Keratinocyte (primary cell): ENCODE results near the gene NALCN. TPM values are rescaled to one million over a fixed set of nuclear protein-coding genes. Genes with fewer than 3 reads are reported as not detected.

Experiments used
- DNase-seq: peaks from one replicate; pipeline ENCODE4 v3.0.0-alpha.2; 2011; ENCODE audit warnings: low read depth, missing footprints, low spot score
- FAIRE-seq: peaks from 2 replicates; lab custom pipeline; 2011; peaks lifted over from hg19 to GRCh38; lab: Jason Lieb, UNC
- H2AFZ ChIP-seq: 2 replicates; pipeline ENCODE4 v1.6.0; 2012; ENCODE audit warnings: low read length, control low read depth, inconsistent platforms; ENCODE audit not compliant: control insufficient read depth
- H3K27ac ChIP-seq: 2 replicates; pipeline ENCODE4 v1.5.1; 2011; ENCODE audit warnings: low read length; ENCODE audit not compliant: control insufficient read depth, insufficient read depth
- H3K27me3 ChIP-seq: 3 replicates; pipeline ENCODE4 v1.6.0; 2011; ENCODE audit warnings: low read length; ENCODE audit not compliant: control insufficient read depth, insufficient read depth; ENCODE audit errors: extremely low read depth
- H3K36me3 ChIP-seq, 2 experiments: 2 replicates in 1 of 2; 3 replicates in 1 of 2; pipeline ENCODE4 v1.5.1; 2011; ENCODE audit warnings: low read length in 2 of 2, mild to moderate bottlenecking in 1 of 2; ENCODE audit not compliant: control insufficient read depth in 2 of 2, insufficient read depth in 2 of 2; ENCODE audit errors: extremely low read depth in 1 of 2
- H3K4me1 ChIP-seq: 3 replicates; pipeline ENCODE4 v1.5.1; 2011; ENCODE audit warnings: low read length; ENCODE audit not compliant: control insufficient read depth, insufficient read depth; ENCODE audit errors: extremely low read depth
- H3K4me2 ChIP-seq: 3 replicates; pipeline ENCODE4 v1.6.0; 2011; ENCODE audit warnings: low read depth, low read length; ENCODE audit not compliant: control insufficient read depth, insufficient read depth; ENCODE audit errors: extremely low read depth
- H3K4me3 ChIP-seq, 3 experiments: fragments of 200-600 bp in 1 of 3; sonication (generic) in 1 of 3; 2 replicates in 2 of 3; 3 replicates in 1 of 3; pipeline ENCODE4 v1.5.1; 2011 to 2016; ENCODE audit warnings: low read length in 3 of 3, mild to moderate bottlenecking in 3 of 3, control low read depth in 2 of 3, inconsistent platforms in 1 of 3, low read depth in 1 of 3, mixed read lengths in 1 of 3, mixed run types in 1 of 3, moderate library complexity in 1 of 3; ENCODE audit not compliant: control insufficient read depth in 2 of 3, insufficient read depth in 2 of 3; ENCODE audit errors: extremely low read depth in 1 of 3
- H3K79me2 ChIP-seq: 2 replicates; pipeline ENCODE4 v1.6.0; 2012; ENCODE audit warnings: low read length; ENCODE audit not compliant: control insufficient read depth, insufficient read depth
- H3K9ac ChIP-seq: 3 replicates; pipeline ENCODE4 v1.6.0; 2011; ENCODE audit warnings: low read length; ENCODE audit not compliant: control insufficient read depth, insufficient read depth; ENCODE audit errors: extremely low read depth
- H3K9me1 ChIP-seq: 3 replicates; pipeline ENCODE4 v1.6.0; 2011; ENCODE audit warnings: low read length; ENCODE audit not compliant: control insufficient read depth, insufficient read depth; ENCODE audit errors: extremely low read depth
- H3K9me3 ChIP-seq: 2 replicates; pipeline ENCODE4 v1.5.1; 2012; ENCODE audit warnings: low read depth, low read length; ENCODE audit not compliant: control insufficient read depth
- H4K20me1 ChIP-seq: 3 replicates; pipeline ENCODE4 v1.6.0; 2011; ENCODE audit warnings: low read length; ENCODE audit not compliant: control insufficient read depth, insufficient read depth; ENCODE audit errors: extremely low read depth
- EZH2 ChIP-seq: IDR thresholded peaks from one replicate; pipeline ENCODE4 v1.6.1; 2012; ENCODE audit warnings: inconsistent platforms, mild to moderate bottlenecking, low read length, moderate library complexity
- dilution Hi-C: fragments of 300-500 bp; cut with MboI; formaldehyde crosslinking; loops from one replicate; pipeline ENCODE4 v1.7.0; 2020; ENCODE audit warnings: low sequenced_read_pairs; ENCODE audit not compliant: extremely low pct_ligation_motif_present
- polyA plus RNA-seq, 5 experiments: library from polyadenylated mRNA; depleted of rRNA in 3 of 5; stranded (reverse) in 3 of 5; stranded (forward) in 1 of 5; unstranded in 1 of 5; fragments of >200 nt; gene quantifications; 1 replicate in 1 of 5; 2 replicates in 3 of 5; 3 replicates in 1 of 5; pipeline versions ENCODE4 v1.2.1 to v1.2.3, GENCODE V29; 2011 to 2012; ENCODE audit warnings: missing spikeins in 2 of 5, low read depth in 1 of 5, low replicate concordance in 1 of 5
- TF ChIP-seq, protein P1 (sequence below), 3 experiments: IDR thresholded peaks in 1 of 3; conservative IDR thresholded peaks in 1 of 3; optimal IDR thresholded peaks in 1 of 3; 2 replicates in 2 of 3; 3 replicates in 1 of 3; pipeline versions ENCODE3 to v1.5.1; 2011; ENCODE audit warnings: low read length in 3 of 3, mild to moderate bottlenecking in 3 of 3, moderate library complexity in 2 of 3, control low read depth in 1 of 3, inconsistent platforms in 1 of 3; ENCODE audit not compliant: insufficient read depth in 2 of 3; ENCODE audit errors: extremely low read depth in 1 of 3

Gene NALCN
- polyA plus RNA-seq, 1 donor (not counting 4 experiments of a cell fraction or from before 2014, with no cell fraction given), result 0.16 TPM

DNA sequence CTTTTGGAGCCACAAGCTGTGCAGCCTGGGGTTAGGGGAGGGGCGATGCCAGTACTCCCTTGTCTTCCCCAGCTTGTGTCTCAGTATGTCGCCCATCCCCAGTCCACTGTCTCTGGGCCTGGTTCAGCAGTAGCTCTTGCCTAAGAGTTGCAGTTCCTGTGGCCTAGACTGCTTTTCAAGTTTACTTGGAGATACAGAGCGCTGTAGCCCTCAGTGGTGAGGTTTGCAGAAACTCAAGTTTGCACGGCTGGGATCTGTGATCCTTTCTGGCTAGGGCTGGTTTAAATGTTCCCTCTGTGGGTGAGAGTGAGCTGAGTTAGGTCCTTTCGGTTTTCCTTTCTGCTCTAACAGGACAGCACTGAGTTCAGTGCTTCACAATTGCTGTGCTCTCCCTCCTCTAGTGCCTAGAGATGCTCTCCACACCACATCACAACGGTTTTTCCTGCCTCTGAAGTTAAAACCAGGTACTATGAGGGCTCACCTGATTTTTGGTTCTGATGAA lies 381.1 kb downstream of the NALCN start:
- TF ChIP-seq EZH2, result no peak
- TF ChIP-seq, protein P1, sequence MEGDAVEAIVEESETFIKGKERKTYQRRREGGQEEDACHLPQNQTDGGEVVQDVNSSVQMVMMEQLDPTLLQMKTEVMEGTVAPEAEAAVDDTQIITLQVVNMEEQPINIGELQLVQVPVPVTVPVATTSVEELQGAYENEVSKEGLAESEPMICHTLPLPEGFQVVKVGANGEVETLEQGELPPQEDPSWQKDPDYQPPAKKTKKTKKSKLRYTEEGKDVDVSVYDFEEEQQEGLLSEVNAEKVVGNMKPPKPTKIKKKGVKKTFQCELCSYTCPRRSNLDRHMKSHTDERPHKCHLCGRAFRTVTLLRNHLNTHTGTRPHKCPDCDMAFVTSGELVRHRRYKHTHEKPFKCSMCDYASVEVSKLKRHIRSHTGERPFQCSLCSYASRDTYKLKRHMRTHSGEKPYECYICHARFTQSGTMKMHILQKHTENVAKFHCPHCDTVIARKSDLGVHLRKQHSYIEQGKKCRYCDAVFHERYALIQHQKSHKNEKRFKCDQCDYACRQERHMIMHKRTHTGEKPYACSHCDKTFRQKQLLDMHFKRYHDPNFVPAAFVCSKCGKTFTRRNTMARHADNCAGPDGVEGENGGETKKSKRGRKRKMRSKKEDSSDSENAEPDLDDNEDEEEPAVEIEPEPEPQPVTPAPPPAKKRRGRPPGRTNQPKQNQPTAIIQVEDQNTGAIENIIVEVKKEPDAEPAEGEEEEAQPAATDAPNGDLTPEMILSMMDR (optimal IDR thresholded peaks at IDR 0.05 in 1 of 3, IDR thresholded peaks at IDR 0.05 in 1 of 3, conservative IDR thresholded peaks at IDR 0.05 in 1 of 3; ENCODE audit: extremely low read depth in 1 of 3, insufficient read depth in 2 of 3, low read length in 3 of 3), result no peak
- Histone ChIP-seq H3K79me2 (no peaks in the 10 kb centered on the region), H3K4me3 (no peak overlapping the region), H2AFZ (no peak overlapping the region), H3K4me1 (no peaks in the 10 kb centered on the region), H3K27ac (no peak overlapping the region), H3K27me3 (no peaks in the 10 kb centered on the region), H3K36me3 (no peaks in the 10 kb centered on the region), H3K4me2 (no peak overlapping the region), H3K9ac (no peak overlapping the region), H4K20me1 (no peaks in the 10 kb centered on the region), H3K9me3 (no peaks in the 10 kb centered on the region), H3K9me1 (no peaks in the 10 kb centered on the region)
- dilution Hi-C loops, result no loop called here
- DNase-seq (no peak), FAIRE-seq (no peak)

DNA sequence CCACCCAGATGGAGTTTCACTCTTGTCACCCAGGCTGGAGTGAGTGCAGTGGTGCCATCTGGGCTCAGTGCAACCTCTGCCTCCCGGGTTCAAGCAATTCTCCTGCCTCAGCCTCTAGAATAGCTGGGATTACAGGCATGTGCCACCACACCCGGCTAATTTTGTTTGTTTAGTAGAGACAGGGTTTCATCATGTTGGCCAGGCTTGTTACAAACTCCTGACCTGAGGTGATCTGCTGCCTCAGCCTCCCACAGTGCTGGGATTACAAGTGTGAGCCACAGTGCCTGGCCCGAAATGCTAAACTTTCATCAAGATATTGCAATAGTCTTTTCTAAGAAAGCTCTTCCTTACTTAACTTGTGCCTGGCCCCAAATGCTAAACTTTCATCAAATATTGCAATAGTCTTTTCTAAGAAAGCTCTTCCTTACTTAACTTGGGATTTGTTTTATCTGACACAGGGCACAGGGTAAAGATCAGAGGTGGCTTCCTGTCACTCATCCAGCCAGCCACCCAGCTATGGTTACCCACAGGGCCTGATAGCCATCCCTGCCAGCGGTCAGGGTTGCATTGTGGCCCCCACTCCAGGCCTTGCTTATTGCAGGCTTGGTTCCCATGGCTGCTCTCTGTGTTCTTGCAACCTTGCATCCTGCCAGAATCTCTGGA lies 389.4 kb downstream of the NALCN start:
- Histone ChIP-seq H3K9me3 (no peaks in the 10 kb centered on the region), H4K20me1 (no peaks in the 10 kb centered on the region), H3K9me1 (no peaks in the 10 kb centered on the region), H3K4me2 (no peak overlapping the region), H3K79me2 (no peaks in the 10 kb centered on the region), H3K27me3 (no peaks in the 10 kb centered on the region), H3K9ac (no peak overlapping the region), H2AFZ (no peak overlapping the region), H3K36me3 (no peaks in the 10 kb centered on the region), H3K27ac (no peak overlapping the region), H3K4me3 (no peak overlapping the region), H3K4me1 (no peaks in the 10 kb centered on the region)
- FAIRE-seq (no peak), DNase-seq (no peak)
- dilution Hi-C loops, result no loop called here
- TF ChIP-seq, protein P1 (optimal IDR thresholded peaks at IDR 0.05 in 1 of 3, IDR thresholded peaks at IDR 0.05 in 1 of 3, conservative IDR thresholded peaks at IDR 0.05 in 1 of 3; ENCODE audit: extremely low read depth in 1 of 3, insufficient read depth in 2 of 3, low read length in 3 of 3), result no peak
- no peak for TF ChIP-seq EZH2
